Activated T-helper 17 cell treated with anti-CD3 and anti-CD28 coated beads, Interleukin-2, amount 50 U/mL, for 72 hours (primary cell): Measurements from ENCODE around the gene SPDL1. TPM values are rescaled to one million over a fixed set of nuclear protein-coding genes. Genes with fewer than 3 reads are reported as not detected.

Source experiments
- ATAC-seq: fragments of 150-1000 bp; cut with Tn5 transposase; replicated peaks from 2 replicates; pipeline ENCODE4 v1.10.0; 2021; ENCODE audit warnings: mild to moderate bottlenecking, moderate library complexity
- H3K27ac Mint-ChIP-seq: one replicate; pipeline ENCODE4 v1.8.0; 2022; ENCODE audit warnings: mixed read lengths
- H3K27me3 Mint-ChIP-seq: one replicate; pipeline ENCODE4 v1.8.0; 2022; ENCODE audit warnings: mixed read lengths
- H3K36me3 Mint-ChIP-seq: one replicate; pipeline ENCODE4 v1.8.0; 2022; ENCODE audit warnings: low read depth, mild to moderate bottlenecking, mixed read lengths
- H3K4me1 Mint-ChIP-seq: one replicate; pipeline ENCODE4 v1.8.0; 2022; ENCODE audit warnings: mixed read lengths
- H3K4me3 Mint-ChIP-seq: one replicate; pipeline ENCODE4 v1.8.0; 2022; ENCODE audit warnings: mild to moderate bottlenecking, mixed read lengths
- H3K9me3 Mint-ChIP-seq: one replicate; pipeline ENCODE4 v1.8.0; 2022; ENCODE audit warnings: mixed read lengths
- total RNA-seq, 2 donors: library from RNA; stranded (reverse); gene quantifications; one replicate each; pipeline ENCODE4 v1.2.3, GENCODE V29; 2022

SPDL1 gene, protein sequence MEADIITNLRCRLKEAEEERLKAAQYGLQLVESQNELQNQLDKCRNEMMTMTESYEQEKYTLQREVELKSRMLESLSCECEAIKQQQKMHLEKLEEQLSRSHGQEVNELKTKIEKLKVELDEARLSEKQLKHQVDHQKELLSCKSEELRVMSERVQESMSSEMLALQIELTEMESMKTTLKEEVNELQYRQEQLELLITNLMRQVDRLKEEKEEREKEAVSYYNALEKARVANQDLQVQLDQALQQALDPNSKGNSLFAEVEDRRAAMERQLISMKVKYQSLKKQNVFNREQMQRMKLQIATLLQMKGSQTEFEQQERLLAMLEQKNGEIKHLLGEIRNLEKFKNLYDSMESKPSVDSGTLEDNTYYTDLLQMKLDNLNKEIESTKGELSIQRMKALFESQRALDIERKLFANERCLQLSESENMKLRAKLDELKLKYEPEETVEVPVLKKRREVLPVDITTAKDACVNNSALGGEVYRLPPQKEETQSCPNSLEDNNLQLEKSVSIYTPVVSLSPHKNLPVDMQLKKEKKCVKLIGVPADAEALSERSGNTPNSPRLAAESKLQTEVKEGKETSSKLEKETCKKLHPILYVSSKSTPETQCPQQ
- total RNA-seq: 10 to 100 TPM; 22.8 to 38.4 TPM

DNA sequence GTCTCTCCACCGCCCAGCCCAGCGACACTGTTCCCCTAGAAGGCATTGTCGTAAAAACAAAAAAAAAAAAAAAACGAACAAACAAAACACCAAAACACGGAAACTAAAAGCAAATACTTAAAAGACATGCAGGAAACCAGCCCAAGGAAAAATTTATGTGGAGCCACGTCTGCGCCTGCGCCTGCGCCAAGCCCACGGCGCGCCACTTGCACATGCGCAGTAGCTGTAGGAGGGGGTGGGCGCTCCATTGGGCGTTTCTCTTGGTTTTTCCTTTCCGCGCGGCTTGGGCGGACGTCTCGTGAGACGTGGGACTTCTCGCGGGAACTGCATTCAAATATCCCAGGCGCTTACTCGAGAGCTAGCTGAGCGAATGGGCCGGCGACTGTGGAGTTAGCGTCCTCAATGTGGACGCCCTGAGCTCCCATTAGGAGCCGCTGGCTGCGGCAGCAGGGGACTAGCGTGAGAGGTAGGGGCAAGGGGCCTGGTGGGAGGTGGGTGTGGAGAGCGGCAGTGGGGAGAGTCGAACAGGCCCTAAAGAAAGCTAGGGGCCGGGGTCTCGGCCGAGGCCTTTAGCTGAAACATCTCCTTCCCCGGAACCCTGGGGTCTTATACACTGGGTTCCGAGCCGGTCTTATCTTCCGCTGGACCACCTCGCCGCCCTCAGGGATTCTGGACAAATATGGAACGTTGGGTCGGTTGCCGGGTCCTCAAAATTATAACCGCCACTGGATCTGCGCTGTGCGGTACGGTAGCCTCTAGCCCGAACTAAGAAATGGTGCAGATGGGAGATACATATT lies at the start of gene SPDL1:
TSS of gene SPDL1 (plus strand) at position 350 of the 797 bp plus-strand sequence. CDS start 4,644 bp downstream, outside the sequence.
- peak within 1 kb of the TSS; percentile 97 for H3K4me3 Mint-ChIP-seq
- H3K36me3 Mint-ChIP-seq: peaks cover 15% of the 10 kb centered on the region
- no peaks in the 10 kb centered on the region for H3K27me3 Mint-ChIP-seq
- H3K4me1 Mint-ChIP-seq: peaks cover 24% of the 10 kb centered on the region
- H3K9me3 Mint-ChIP-seq: no peaks in the 10 kb centered on the region
- peak within 1 kb of the TSS; percentile 97 for H3K27ac Mint-ChIP-seq
- peak; percentile 93 for ATAC-seq

DNA sequence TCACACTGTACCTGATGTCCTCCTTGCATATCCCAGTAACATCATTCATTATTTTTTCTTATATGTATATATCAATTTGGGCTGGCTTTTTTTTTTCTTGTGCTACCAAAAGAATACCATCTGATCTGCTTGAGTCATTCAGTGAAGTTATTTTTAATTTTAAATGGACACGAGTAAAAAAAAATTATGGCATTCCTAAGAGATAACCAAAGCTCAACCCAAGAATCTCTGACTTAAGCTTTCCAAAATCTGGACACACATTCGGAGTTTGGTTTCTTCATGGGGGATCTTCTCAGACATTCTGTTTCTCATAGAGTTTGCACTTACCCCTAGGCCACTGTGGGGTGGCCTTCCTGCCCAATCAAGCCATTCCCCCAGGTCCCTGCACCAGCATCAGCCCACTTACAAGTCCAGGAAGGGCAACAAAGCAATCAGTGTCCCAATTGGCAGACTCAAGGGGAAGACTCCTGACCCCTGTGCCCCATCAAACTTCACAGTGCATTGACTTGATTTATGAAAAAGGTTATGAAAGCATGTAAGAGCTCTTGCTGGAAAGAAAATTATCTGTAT lies 49.2 kb upstream of the SPDL1 start:
- Mint-ChIP-seq H3K4me3 (no peak overlapping the region), H3K36me3 (no peaks in the 10 kb centered on the region), H3K9me3 (no peaks in the 10 kb centered on the region), H3K27ac (no peak overlapping the region), H3K27me3 (peaks cover 18% of the 10 kb centered on the region), H3K4me1 (no peaks in the 10 kb centered on the region)
- no peak for ATAC-seq

DNA sequence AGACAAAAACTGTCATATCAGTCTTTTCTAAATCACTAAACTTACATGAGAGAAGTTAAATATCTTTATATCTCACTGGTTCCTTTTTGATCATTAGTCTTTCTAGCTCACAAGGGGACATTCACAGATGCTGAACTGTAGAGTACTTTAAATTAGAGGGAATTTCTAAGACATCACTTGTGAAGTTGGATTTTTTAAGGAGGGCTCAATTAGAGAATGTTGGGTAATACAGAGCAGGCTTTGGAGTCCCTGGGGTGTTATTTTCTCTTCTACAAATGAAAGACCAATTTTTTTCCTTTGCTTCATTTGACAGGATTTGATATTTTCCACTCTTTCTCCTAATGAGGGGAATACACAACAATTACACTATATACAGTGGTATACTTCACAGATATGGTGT lies 48.6 kb upstream of the SPDL1 start:
- Mint-ChIP-seq H3K36me3 (no peaks in the 10 kb centered on the region), H3K9me3 (no peaks in the 10 kb centered on the region), H3K27me3 (peaks cover 14% of the 10 kb centered on the region), H3K27ac (no peak overlapping the region), H3K4me1 (no peaks in the 10 kb centered on the region), H3K4me3 (no peak overlapping the region)
- no peak for ATAC-seq

DNA sequence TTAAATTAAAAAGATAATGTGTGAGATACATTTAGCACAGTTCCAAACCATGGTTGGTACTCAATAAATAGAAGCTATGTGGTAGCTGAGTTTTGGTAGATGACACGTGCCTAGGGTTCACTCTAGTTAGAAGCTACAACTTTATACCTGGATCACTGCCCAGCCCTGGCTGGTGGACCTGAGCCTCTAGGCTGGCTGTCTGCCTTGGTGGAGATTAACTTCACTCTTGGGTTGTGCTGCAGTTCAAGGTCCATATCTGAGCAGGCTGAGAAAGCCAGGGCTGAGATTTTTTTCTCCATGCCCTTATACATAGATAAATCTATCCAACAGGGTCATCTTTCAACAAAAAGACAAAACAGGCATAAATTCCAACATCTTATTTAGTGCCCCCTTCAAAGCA lies 44.6 kb upstream of the SPDL1 start:
- no peak overlapping the region for H3K4me3 Mint-ChIP-seq
- no peak for ATAC-seq
- peaks cover 12% of the 10 kb centered on the region for H3K27me3 Mint-ChIP-seq
- no peaks in the 10 kb centered on the region for H3K9me3 Mint-ChIP-seq
- no peaks in the 10 kb centered on the region for H3K4me1 Mint-ChIP-seq
- no peak overlapping the region for H3K27ac Mint-ChIP-seq
- H3K36me3 Mint-ChIP-seq: no peaks in the 10 kb centered on the region

DNA sequence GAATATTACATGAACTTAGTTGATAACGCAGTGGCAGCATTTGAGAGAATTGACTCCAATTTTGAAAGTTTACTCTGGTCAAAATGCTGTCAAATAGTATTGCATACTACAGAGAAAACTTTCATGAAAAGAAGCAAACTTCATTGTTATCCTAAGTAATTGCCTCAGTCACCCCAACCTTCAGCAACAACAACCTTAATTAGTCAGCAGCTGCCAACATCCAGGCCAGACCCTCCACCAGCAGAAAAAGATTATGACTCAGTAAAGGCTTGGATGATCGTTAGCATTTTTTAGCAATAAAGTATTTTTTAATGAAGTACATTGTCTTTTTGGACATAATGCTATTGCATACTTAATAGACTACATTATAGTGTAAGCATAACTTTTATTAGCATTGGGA lies 40.8 kb upstream of the SPDL1 start:
- ATAC-seq: no peak

DNA sequence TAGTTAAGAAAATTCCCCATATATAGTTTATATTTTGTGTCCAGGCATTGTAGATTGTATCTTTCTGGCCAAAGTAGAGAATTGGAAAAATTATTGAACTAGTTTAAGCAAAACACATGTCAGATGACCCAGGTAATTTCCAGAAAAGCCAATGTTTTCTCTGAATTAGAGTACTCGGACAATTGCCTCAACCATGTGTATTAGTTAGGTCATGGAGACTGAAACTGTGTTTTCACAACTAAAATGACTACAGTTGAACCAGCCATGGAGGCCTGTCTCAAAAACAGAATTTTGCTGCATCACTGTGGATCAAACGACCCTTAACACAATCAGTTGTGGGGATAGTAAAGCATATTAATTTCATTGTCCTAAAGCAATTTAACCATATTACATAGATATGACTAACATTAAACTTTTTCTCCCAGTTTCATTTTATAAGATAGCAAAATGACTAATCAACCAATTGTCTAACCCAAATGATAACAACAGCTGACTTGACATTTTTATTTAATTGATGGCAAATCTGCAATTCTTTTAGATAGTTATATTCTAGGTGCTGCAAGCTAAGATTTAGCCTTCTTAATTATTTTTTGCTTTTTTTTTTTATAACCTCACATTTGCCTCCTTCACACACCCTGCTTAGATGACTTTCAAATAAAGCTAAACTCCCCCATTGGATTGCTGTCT lies 39.2 kb upstream of the SPDL1 start:
- Mint-ChIP-seq H3K36me3 (no peaks in the 10 kb centered on the region), H3K4me1 (no peaks in the 10 kb centered on the region), H3K9me3 (no peaks in the 10 kb centered on the region), H3K27me3 (peaks cover 16% of the 10 kb centered on the region), H3K4me3 (no peak overlapping the region), H3K27ac (no peak overlapping the region)
- no peak for ATAC-seq

More for the DNA sequence above, 40.8 kb upstream of the SPDL1 start:
- no peaks in the 10 kb centered on the region for H3K4me1 Mint-ChIP-seq
- no peaks in the 10 kb centered on the region for H3K36me3 Mint-ChIP-seq
- H3K9me3 Mint-ChIP-seq: no peaks in the 10 kb centered on the region
- no peak overlapping the region for H3K4me3 Mint-ChIP-seq
- peaks cover 16% of the 10 kb centered on the region for H3K27me3 Mint-ChIP-seq
- no peak overlapping the region for H3K27ac Mint-ChIP-seq

DNA sequence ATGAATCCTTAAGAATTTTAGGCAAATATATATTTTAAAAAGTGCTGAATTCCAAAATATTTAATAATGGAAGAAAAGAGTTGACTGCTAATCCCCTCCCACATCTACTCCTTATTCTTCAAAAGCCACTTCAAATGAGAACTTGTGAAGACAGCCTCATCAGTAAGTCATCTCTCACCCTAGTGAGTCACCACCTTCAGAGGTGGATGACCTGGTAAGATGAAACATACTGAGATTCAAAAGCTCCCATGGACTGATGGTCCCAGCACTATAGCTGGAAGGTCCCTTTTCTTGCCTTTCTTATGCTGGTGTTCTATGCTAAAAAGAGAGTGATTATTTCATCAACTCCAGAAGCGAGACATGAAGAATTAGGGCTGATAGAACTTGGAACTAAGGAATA lies 37.8 kb upstream of the SPDL1 start:
- Mint-ChIP-seq H3K4me1 (no peaks in the 10 kb centered on the region), H3K9me3 (no peaks in the 10 kb centered on the region), H3K27me3 (peaks cover 27% of the 10 kb centered on the region), H3K36me3 (no peaks in the 10 kb centered on the region), H3K27ac (no peak overlapping the region), H3K4me3 (no peak overlapping the region)
- peak; percentile 100 for ATAC-seq

DNA sequence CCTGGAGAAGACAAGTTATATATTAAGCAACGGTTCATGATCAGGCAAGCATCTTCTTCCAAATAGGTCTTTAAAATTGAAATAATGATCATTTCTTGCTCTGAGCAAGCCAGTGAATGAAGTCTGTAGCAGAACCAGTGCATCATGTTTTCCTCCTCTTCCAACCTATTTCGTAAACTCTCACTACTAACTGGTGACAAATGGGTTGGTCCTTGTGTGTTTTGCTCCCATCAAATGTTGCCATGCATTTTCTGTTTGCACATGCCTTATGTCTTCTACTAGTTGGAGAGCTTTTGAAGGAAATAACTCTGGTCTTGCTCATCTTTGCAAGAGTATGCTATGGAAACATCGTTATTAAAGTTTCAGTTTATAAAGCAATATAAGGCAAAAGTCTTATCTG lies 37.2 kb upstream of the SPDL1 start:
- Mint-ChIP-seq H3K27me3 (peaks cover 33% of the 10 kb centered on the region), H3K4me3 (no peak overlapping the region), H3K36me3 (no peaks in the 10 kb centered on the region), H3K27ac (no peak overlapping the region), H3K4me1 (no peaks in the 10 kb centered on the region), H3K9me3 (no peaks in the 10 kb centered on the region)
- no peak for ATAC-seq

DNA sequence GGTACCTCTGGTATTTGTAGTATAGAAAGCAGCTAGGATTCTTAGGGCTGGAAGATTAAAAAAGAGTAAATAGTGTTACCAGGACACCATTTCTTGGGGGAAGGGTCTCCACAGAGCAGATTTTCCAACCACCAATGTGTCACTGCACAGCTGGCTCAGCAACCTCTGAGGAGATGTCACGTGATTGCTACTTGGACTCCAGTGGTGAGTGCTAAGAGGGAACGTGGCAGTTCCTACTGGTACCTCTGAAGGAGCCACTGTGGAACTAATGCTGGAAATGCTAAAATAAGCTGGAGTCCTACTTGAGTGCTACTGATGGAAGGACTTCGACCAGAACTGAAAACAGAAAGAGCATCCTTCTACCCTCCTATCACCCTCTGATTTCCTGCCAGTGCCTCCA lies 36.1 kb upstream of the SPDL1 start:
- H3K9me3 Mint-ChIP-seq: no peaks in the 10 kb centered on the region
- H3K27me3 Mint-ChIP-seq: peaks cover 41% of the 10 kb centered on the region

DNA sequence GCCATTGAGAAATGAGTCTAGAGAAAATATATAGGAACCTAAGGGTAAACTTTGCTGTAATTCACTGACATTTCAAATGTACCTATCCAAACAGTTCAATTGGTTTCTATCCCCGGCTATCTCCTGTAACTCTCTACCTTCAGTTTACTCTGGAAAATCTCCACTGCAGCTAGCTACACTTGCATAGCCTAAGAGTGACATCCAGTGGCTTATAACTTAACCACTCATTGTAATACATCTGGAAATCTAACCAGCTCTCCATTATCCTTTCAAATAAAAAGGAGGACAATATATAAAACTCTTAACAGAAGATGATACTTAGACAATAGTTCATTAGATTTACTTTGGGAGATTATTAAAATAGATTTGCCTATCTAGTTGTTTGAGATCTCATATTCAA lies 35.3 kb upstream of the SPDL1 start:
- H3K4me1 Mint-ChIP-seq: no peaks in the 10 kb centered on the region
- no peaks in the 10 kb centered on the region for H3K9me3 Mint-ChIP-seq
- peaks cover 44% of the 10 kb centered on the region for H3K27me3 Mint-ChIP-seq
- H3K27ac Mint-ChIP-seq: no peak overlapping the region
- H3K36me3 Mint-ChIP-seq: no peaks in the 10 kb centered on the region
- no peak overlapping the region for H3K4me3 Mint-ChIP-seq
- ATAC-seq: no peak

More for the DNA sequence above, 36.1 kb upstream of the SPDL1 start:
- Mint-ChIP-seq H3K36me3 (no peaks in the 10 kb centered on the region), H3K4me3 (no peak overlapping the region), H3K4me1 (no peaks in the 10 kb centered on the region), H3K27ac (no peak overlapping the region)
- no peak for ATAC-seq

DNA sequence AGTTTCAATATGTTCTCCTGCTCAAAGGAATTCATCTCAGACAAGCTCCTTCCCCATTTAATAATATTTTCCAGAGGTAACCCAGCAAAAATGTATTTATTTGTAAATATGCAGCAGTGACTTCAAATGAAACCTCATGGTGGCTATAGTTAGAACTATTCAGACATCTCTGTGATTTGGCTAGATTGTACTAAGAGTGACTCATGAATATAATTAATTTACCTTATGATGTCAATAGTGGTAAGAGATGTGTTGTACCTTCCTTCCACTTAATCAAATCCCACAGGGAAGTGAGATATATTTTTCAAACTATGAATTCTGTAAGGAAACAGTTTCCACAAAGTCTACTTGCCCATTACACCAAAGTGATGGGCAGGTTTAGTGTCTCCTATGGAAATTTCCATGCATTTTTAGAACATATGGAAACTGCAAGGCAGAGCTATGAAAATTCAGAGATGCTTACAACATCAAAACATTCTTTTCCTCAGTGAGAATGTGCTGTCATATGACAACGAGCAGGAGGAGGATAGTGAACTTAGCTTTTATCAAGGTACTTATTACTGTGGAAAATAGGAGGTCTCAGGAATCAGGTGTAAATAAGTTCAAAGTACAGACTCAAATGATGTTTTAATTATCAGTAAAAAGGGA lies 34.0 kb upstream of the SPDL1 start:
- peaks cover 39% of the 10 kb centered on the region for H3K27me3 Mint-ChIP-seq
- no peak overlapping the region for H3K4me3 Mint-ChIP-seq
- H3K27ac Mint-ChIP-seq: no peak overlapping the region
- no peaks in the 10 kb centered on the region for H3K4me1 Mint-ChIP-seq
- ATAC-seq: no peak
- H3K36me3 Mint-ChIP-seq: no peaks in the 10 kb centered on the region
- no peaks in the 10 kb centered on the region for H3K9me3 Mint-ChIP-seq

DNA sequence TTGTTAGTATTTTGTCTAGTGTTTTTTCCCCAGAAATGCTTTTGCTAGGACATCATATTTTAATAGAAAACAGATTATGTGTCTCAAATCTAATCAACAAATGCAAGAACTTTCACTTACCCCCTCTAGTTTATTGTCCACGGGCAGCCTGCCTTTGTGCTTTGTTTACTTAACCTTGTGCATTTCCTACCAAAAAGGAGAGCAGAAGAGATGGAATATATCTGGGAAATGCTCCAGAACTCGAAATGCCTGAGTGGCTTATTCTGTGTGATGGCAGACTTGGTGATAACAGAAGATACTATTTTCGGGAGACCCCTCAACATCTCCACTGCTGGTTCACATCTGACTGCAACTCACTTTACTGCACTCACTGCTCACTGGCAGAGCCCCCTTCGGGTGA lies 33.3 kb upstream of the SPDL1 start:
- H3K27me3 Mint-ChIP-seq: peaks cover 35% of the 10 kb centered on the region
- H3K4me3 Mint-ChIP-seq: no peak overlapping the region
- H3K4me1 Mint-ChIP-seq: no peaks in the 10 kb centered on the region
- no peaks in the 10 kb centered on the region for H3K9me3 Mint-ChIP-seq
- H3K36me3 Mint-ChIP-seq: no peaks in the 10 kb centered on the region
- no peak for ATAC-seq
- no peak overlapping the region for H3K27ac Mint-ChIP-seq

DNA sequence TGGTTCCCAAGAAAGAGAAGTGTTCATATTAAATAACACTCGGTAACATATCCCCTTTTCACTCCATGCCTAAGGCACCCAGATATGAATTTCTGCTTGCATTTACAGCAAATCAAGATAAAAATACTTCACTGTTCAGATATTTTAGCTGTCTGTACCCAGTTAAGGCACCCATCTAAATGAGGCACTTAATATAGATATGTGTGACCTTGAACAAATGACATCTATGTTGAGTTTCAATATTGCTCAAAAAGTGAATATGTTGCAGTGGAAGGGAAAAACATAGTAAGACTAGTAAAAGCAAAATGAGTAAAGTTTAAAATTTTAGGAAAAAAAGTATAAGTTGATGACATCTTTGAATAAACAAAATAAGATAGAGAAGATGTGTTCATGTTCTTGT lies 32.4 kb upstream of the SPDL1 start:
- ATAC-seq: peak; percentile 21
- peaks cover 35% of the 10 kb centered on the region for H3K27me3 Mint-ChIP-seq
- H3K4me1 Mint-ChIP-seq: no peaks in the 10 kb centered on the region
- no peaks in the 10 kb centered on the region for H3K36me3 Mint-ChIP-seq
- H3K4me3 Mint-ChIP-seq: no peak overlapping the region
- H3K9me3 Mint-ChIP-seq: no peaks in the 10 kb centered on the region
- H3K27ac Mint-ChIP-seq: no peak overlapping the region

DNA sequence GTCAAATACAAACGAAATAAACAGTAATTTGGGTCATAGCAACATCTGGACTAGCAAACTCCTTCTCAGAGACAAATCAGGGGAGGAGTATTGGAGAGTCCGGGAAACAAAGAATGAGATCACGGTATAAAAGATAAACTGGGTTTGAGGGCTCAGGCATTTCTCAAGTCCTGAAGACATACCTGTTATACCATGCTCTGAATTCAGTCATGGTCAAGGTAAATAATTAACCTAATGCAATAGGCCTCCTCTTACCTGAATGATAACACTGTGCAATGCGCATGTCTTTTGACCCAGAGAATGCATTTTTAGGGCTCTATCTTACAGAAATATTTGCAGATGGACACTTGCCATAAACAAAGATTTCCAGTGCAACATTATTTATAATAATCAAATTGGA lies 31.9 kb upstream of the SPDL1 start:
- Mint-ChIP-seq H3K27me3 (peaks cover 35% of the 10 kb centered on the region), H3K4me3 (no peak overlapping the region), H3K27ac (no peak overlapping the region), H3K4me1 (no peaks in the 10 kb centered on the region), H3K36me3 (no peaks in the 10 kb centered on the region), H3K9me3 (no peaks in the 10 kb centered on the region)
- no peak for ATAC-seq
